ENCODE results near the gene ACTA1. TPM values are rescaled to one million over a fixed set of nuclear protein-coding genes. Genes with fewer than 3 reads are reported as not detected.

Gene ACTA1
- total and polyA plus RNA-seq, 10 of the 15 experiments (the other 5 are each of a cell fraction or from before 2014, with no cell fraction given), result 0.05 to 0.35 (median 0.12) TPM; not detected in 7

DNA sequence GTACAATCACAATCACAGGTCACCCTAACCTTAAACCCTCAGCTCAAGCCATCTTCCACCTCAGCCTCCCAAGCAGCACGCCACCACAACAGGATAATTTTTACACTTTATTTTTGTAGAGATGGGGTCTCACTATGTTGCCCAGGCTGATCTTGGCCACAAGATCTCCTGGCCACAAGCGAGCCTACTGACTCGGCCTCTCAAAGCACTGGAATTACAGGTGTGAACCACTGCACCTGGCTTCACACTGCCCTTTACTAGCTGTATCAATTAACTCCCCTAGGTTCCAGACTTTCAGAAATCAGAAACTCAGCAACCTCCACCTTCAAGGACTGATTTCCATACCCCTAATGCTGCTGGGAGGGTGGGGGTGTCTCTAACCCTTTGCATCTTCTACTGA, 37.3 kb upstream of the ACTA1 start:
- SMC1A ChIA-PET (ENCODE audit: uncharacterized antibody, unreplicated experiment), result interaction anchor here (1.2 kb wide), 1 partner anchor 11 kb away, joined by 3 read pairs; no protein-coding TSS in a partner anchor
- Histone ChIP-seq H3K79me2 (ENCODE audit: control insufficient read depth, insufficient read depth, low read length) (no peaks in the 10 kb centered on the region), H3K4me3 (no peak overlapping the region), H4K20me1 (ENCODE audit: control insufficient read depth, insufficient read depth) (no peaks in the 10 kb centered on the region; the same call in 1 of the 2 replicates), H3K4me1 (ENCODE audit: control insufficient read depth, insufficient read depth, low read length) (no peaks in the 10 kb centered on the region), H3K36me3 (ENCODE audit: control insufficient read depth in 2 of 2, insufficient read depth in 2 of 2, low read length in 1 of 2) (peaks cover 8 to 24% of the 10 kb centered on the region in 2 experiments), H3K27ac (ENCODE audit: control insufficient read depth, insufficient read depth) (no peak overlapping the region), H2AFZ (ENCODE audit: control insufficient read depth, low read depth, low read length) (no peak overlapping the region), H3K9me3 (replicated peaks; ENCODE audit: control insufficient read depth, insufficient read depth, low read length) (no peaks in the 10 kb centered on the region), H3K4me2 (ENCODE audit: control insufficient read depth, insufficient read depth) (no peak overlapping the region), H3K9ac (ENCODE audit: control insufficient read depth, insufficient read depth, low read length) (no peak overlapping the region), H3K27me3 (replicated peaks in 1 of 2; ENCODE audit: control insufficient read depth in 2 of 2, insufficient read depth in 2 of 2, low read length in 1 of 2) (no peaks in the 10 kb centered on the region)
- ATAC-seq, result no peak
- in situ Hi-C loops (cut with MboI) (no loop called here), intact Hi-C loops (cut with micrococcal nuclease; ENCODE audit: unreplicated experiment) (no loop called here)
- CTCF ChIA-PET, result interaction anchor here (1.3 kb wide), 1 partner anchor 212 kb away, joined by 6 read pairs; no protein-coding TSS in a partner anchor
- FAIRE-seq, result no peak
- WGBS (ENCODE audit: insufficient coverage, insufficient replicate concordance, low lambda C conversion rate, missing lambda C conversion rate), result 100% methylated on average over 3 of the region's 3 CpGs
- RAD21 ChIA-PET (ENCODE audit: unreplicated experiment), result interaction anchor here (1.1 kb wide), 1 partner anchor 11 kb away, joined by 3 read pairs; no protein-coding TSS in a partner anchor
- no peak for DNase-seq (ENCODE audit: low read depth, low spot score)
- TF ChIP-seq IKZF1 (conservative IDR thresholded peaks at IDR 0.05), result no peak
- no peak for TF ChIP-seq HDAC6 (IDR thresholded peaks at IDR 0.05; ENCODE audit: unreplicated experiment)
- no peak for TF ChIP-seq IKZF2 (IDR thresholded peaks at IDR 0.05)
- TF ChIP-seq FOXK2 (IDR thresholded peaks at IDR 0.05), result no peak
- TF ChIP-seq CBX3 (IDR thresholded peaks at IDR 0.05; ENCODE audit: borderline replicate concordance, low read depth), result no peak
- TF ChIP-seq RAD51 (IDR thresholded peaks at IDR 0.05), result no peak
- TF ChIP-seq RB1 (IDR thresholded peaks at IDR 0.05; ENCODE audit: borderline replicate concordance), result no peak
- no peak for TF ChIP-seq FOXM1 (IDR thresholded peaks at IDR 0.05; ENCODE audit: low read depth, low read length)
- TF ChIP-seq, protein P1, sequence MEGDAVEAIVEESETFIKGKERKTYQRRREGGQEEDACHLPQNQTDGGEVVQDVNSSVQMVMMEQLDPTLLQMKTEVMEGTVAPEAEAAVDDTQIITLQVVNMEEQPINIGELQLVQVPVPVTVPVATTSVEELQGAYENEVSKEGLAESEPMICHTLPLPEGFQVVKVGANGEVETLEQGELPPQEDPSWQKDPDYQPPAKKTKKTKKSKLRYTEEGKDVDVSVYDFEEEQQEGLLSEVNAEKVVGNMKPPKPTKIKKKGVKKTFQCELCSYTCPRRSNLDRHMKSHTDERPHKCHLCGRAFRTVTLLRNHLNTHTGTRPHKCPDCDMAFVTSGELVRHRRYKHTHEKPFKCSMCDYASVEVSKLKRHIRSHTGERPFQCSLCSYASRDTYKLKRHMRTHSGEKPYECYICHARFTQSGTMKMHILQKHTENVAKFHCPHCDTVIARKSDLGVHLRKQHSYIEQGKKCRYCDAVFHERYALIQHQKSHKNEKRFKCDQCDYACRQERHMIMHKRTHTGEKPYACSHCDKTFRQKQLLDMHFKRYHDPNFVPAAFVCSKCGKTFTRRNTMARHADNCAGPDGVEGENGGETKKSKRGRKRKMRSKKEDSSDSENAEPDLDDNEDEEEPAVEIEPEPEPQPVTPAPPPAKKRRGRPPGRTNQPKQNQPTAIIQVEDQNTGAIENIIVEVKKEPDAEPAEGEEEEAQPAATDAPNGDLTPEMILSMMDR (IDR thresholded peaks at IDR 0.05 in 2 of 3, conservative IDR thresholded peaks at IDR 0.05 in 1 of 3; ENCODE audit: control insufficient read depth in 2 of 3, extremely low read depth in 1 of 3, insufficient read depth in 1 of 3, low read depth in 3 of 3, low read length in 3 of 3), result no peak
- TF ChIP-seq ZNF207 (IDR thresholded peaks at IDR 0.05; ENCODE audit: borderline replicate concordance), result no peak
- TF ChIP-seq MEF2B (IDR thresholded peaks at IDR 0.05; ENCODE audit: partially characterized antibody, poor library complexity, severe bottlenecking), result no peak
- TF ChIP-seq PAX8 (IDR thresholded peaks at IDR 0.05), result no peak
- no peak for TF ChIP-seq WRNIP1 (IDR thresholded peaks at IDR 0.05; ENCODE audit: borderline replicate concordance, low read depth, low read length)
- TF ChIP-seq, protein P2, sequence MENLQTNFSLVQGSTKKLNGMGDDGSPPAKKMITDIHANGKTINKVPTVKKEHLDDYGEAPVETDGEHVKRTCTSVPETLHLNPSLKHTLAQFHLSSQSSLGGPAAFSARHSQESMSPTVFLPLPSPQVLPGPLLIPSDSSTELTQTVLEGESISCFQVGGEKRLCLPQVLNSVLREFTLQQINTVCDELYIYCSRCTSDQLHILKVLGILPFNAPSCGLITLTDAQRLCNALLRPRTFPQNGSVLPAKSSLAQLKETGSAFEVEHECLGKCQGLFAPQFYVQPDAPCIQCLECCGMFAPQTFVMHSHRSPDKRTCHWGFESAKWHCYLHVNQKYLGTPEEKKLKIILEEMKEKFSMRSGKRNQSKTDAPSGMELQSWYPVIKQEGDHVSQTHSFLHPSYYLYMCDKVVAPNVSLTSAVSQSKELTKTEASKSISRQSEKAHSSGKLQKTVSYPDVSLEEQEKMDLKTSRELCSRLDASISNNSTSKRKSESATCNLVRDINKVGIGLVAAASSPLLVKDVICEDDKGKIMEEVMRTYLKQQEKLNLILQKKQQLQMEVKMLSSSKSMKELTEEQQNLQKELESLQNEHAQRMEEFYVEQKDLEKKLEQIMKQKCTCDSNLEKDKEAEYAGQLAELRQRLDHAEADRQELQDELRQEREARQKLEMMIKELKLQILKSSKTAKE (IDR thresholded peaks at IDR 0.05; ENCODE audit: low read depth, poor library complexity, severe bottlenecking), result no peak
- TF ChIP-seq ZNF274 (IDR thresholded peaks at IDR 0.05; ENCODE audit: insufficient read depth, insufficient read length), result no peak
- TF ChIP-seq GATAD2B (conservative IDR thresholded peaks at IDR 0.05; ENCODE audit: low read depth), result no peak
- TF ChIP-seq SUZ12 (IDR thresholded peaks at IDR 0.05; ENCODE audit: unreplicated experiment), result no peak
- POLR2A ChIA-PET, result no interaction called here
- BruUV-seq (replicated peaks), result no TSS peak

Data from GM12878 (cell line).